ENCODE data around the gene SEMA6D. TPM values are rescaled to one million over a fixed set of nuclear protein-coding genes. Genes with fewer than 3 reads are reported as not detected.
A peak's percentile ranks its signal among the peaks of the same experiment; 100 is the strongest.

Gene SEMA6D
- total RNA-seq, 1 experiment from 2014 or later, result 0.65 TPM

DNA sequence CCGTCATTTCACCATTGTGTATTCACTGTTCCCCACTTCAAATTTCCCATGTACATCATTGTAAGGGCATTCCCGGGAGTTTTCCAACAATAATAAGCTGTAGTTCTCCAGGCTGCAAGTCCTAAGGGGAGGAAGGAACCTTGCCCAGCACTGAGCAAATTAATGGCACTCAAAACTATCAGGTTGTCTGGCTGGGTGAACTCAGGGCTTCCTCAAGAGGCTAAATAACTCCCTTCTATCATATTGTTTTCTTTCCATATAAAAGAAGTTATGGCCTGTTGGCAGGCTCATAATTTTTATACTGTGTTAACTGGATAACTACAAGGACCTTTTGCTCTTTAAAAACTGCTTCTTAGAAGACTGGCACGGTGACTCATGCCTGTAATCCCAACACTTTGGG lies 71.4 kb downstream of the SEMA6D start:
- no peaks in the 10 kb centered on the region for H3K4me1 Mint-ChIP-seq (ENCODE audit: insufficient read depth, unreplicated experiment)
- CTCF ChIA-PET, result no interaction called here
- H3K27me3 Mint-ChIP-seq (ENCODE audit: insufficient read depth, unreplicated experiment), result no peaks in the 10 kb centered on the region
- TF ChIP-seq, protein P1, sequence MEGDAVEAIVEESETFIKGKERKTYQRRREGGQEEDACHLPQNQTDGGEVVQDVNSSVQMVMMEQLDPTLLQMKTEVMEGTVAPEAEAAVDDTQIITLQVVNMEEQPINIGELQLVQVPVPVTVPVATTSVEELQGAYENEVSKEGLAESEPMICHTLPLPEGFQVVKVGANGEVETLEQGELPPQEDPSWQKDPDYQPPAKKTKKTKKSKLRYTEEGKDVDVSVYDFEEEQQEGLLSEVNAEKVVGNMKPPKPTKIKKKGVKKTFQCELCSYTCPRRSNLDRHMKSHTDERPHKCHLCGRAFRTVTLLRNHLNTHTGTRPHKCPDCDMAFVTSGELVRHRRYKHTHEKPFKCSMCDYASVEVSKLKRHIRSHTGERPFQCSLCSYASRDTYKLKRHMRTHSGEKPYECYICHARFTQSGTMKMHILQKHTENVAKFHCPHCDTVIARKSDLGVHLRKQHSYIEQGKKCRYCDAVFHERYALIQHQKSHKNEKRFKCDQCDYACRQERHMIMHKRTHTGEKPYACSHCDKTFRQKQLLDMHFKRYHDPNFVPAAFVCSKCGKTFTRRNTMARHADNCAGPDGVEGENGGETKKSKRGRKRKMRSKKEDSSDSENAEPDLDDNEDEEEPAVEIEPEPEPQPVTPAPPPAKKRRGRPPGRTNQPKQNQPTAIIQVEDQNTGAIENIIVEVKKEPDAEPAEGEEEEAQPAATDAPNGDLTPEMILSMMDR (IDR thresholded peaks at IDR 0.05; ENCODE audit: unreplicated experiment), result no peak
- POLR2A ChIA-PET, result interaction anchor here (1.0 kb wide), 1 partner anchor 10 kb away, joined by 3 read pairs; no protein-coding TSS in a partner anchor
- no peak overlapping the region for H3K4me3 Mint-ChIP-seq (ENCODE audit: unreplicated experiment)
- intact Hi-C loops (cut with micrococcal nuclease), result no loop called here
- BruUV-seq (replicated peaks), result no TSS peak
- DNase-seq (ENCODE audit: unreplicated experiment), result no peak
- no peak overlapping the region for H3K27ac Mint-ChIP-seq (ENCODE audit: low read depth, unreplicated experiment)
- no peaks in the 10 kb centered on the region for H3K36me3 Mint-ChIP-seq (ENCODE audit: insufficient read depth, unreplicated experiment)
- no peaks in the 10 kb centered on the region for H3K9me3 Mint-ChIP-seq (ENCODE audit: unreplicated experiment)

DNA sequence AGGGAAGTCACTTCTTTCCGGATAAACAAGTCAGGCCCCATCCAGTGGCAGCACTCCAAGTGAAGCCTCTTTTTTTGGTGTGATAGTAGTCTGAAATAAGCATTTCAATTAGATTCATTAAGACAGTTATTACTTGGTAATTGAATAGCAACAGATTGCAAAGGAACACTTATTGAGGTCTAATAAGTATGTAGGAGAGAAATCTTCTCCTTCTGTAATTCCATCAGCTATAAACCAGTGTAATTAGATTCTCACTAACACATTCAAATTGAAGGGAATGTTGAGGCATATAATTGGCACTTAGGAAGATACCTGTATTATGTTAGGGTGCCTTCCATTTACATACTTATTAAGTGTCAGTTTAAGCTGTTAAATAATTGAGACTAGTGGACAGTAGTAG lies 73.9 kb downstream of the SEMA6D start:
- Mint-ChIP-seq H3K4me1 (ENCODE audit: insufficient read depth, unreplicated experiment) (peaks cover 13% of the 10 kb centered on the region), H3K27ac (ENCODE audit: low read depth, unreplicated experiment) (no peak overlapping the region), H3K36me3 (ENCODE audit: insufficient read depth, unreplicated experiment) (no peaks in the 10 kb centered on the region), H3K9me3 (ENCODE audit: unreplicated experiment) (no peaks in the 10 kb centered on the region), H3K27me3 (ENCODE audit: insufficient read depth, unreplicated experiment) (no peaks in the 10 kb centered on the region), H3K4me3 (ENCODE audit: unreplicated experiment) (no peak overlapping the region)
- ChIA-PET POLR2A (interaction anchor here (1.0 kb wide), 1 partner anchor 11 kb away, joined by 3 read pairs; no protein-coding TSS in a partner anchor), CTCF (interaction anchor here (0.9 to 1.4 kb wide), 2 partner anchors 108 to 294 kb away, joined by 3 read pairs; no protein-coding TSS in a partner anchor)
- DNase-seq (ENCODE audit: unreplicated experiment), result no peak
- TF ChIP-seq, protein P1 (IDR thresholded peaks at IDR 0.05; ENCODE audit: unreplicated experiment), result no peak
- BruUV-seq (replicated peaks), result no TSS peak
- intact Hi-C loops (cut with micrococcal nuclease), result no loop called here

- DNase-seq (ENCODE audit: unreplicated experiment), result no peak
- CTCF ChIA-PET, result no interaction called here
- POLR2A ChIA-PET, result no interaction called here
- intact Hi-C loops (cut with micrococcal nuclease), result no loop called here
- H3K4me1 Mint-ChIP-seq (ENCODE audit: insufficient read depth, unreplicated experiment), result peaks cover 13% of the 10 kb centered on the region
- H3K4me3 Mint-ChIP-seq (ENCODE audit: unreplicated experiment), result no peak overlapping the region
- H3K9me3 Mint-ChIP-seq (ENCODE audit: unreplicated experiment), result no peaks in the 10 kb centered on the region
- no peaks in the 10 kb centered on the region for H3K36me3 Mint-ChIP-seq (ENCODE audit: insufficient read depth, unreplicated experiment)
- no peaks in the 10 kb centered on the region for H3K27me3 Mint-ChIP-seq (ENCODE audit: insufficient read depth, unreplicated experiment)
- TF ChIP-seq, protein P1 (IDR thresholded peaks at IDR 0.05; ENCODE audit: unreplicated experiment), result no peak
- H3K27ac Mint-ChIP-seq (ENCODE audit: low read depth, unreplicated experiment), result no peak overlapping the region
- no TSS peak for BruUV-seq (replicated peaks)
These were observed 74.9 kb downstream of the SEMA6D start for GRCh38 chr15:47792231-47792630.

GRCh38 chr15:47794252-47794914 lies 77.1 kb downstream of the SEMA6D start:
- POLR2A ChIA-PET, result interaction anchor here (0.8 to 2.5 kb wide), 6 partner anchors 9 to 246 kb away, joined by 3 to 11 read pairs (median 4); no protein-coding TSS in a partner anchor
- Mint-ChIP-seq H3K36me3 (ENCODE audit: insufficient read depth, unreplicated experiment) (no peaks in the 10 kb centered on the region), H3K27me3 (ENCODE audit: insufficient read depth, unreplicated experiment) (no peaks in the 10 kb centered on the region), H3K4me1 (ENCODE audit: insufficient read depth, unreplicated experiment) (peaks cover 13% of the 10 kb centered on the region), H3K27ac (ENCODE audit: low read depth, unreplicated experiment) (peak overlapping the region; percentile 16), H3K4me3 (ENCODE audit: unreplicated experiment) (no peak overlapping the region), H3K9me3 (ENCODE audit: unreplicated experiment) (no peaks in the 10 kb centered on the region)
- peak; percentile 22 for DNase-seq (ENCODE audit: unreplicated experiment)
- no TSS peak for BruUV-seq (replicated peaks)
- intact Hi-C loops (cut with micrococcal nuclease), result no loop called here
- CTCF ChIA-PET, result interaction anchor here (0.6 kb wide), 1 partner anchor 44 kb away, joined by 3 read pairs; no protein-coding TSS in a partner anchor
- TF ChIP-seq, protein P1 (IDR thresholded peaks at IDR 0.05; ENCODE audit: unreplicated experiment), result no peak
